CD14-positive monocyte (primary cell): ENCODE data around the gene MRGPRF. TPM values are rescaled to one million over a fixed set of nuclear protein-coding genes. Genes with fewer than 3 reads are reported as not detected.
A peak's percentile ranks its signal among the peaks of the same experiment; 100 is the strongest.

Experiments
- DNase-seq, 3 donors: peaks; one replicate each; pipeline ENCODE4 v3.0.0-alpha.2; 2011 to 2022
- H2AFZ ChIP-seq: 2 replicates; pipeline ENCODE4 v1.6.0; 2012; ENCODE audit warnings: mild to moderate bottlenecking, low read depth, low read length, inconsistent platforms; ENCODE audit not compliant: insufficient read depth, poor library complexity, severe bottlenecking
- H3K27ac ChIP-seq, 2 donors: 1 replicate in 1 of 2; 2 replicates in 1 of 2; pipeline ENCODE4 v1.5.1; 2012 to 2013; ENCODE audit warnings: low read length in 2 of 2, control low read depth in 1 of 2, inconsistent platforms in 1 of 2, low read depth in 1 of 2, mild to moderate bottlenecking in 1 of 2
- H3K27me3 ChIP-seq, 2 donors: one replicate each; pipeline versions ENCODE4 v1.6.0 to v1.6.1; 2011 to 2013; ENCODE audit warnings: low read length in 2 of 2; ENCODE audit not compliant: control insufficient read depth in 2 of 2, insufficient read depth in 2 of 2
- H3K36me3 ChIP-seq, 2 donors: replicated peaks in 1 of 2; 1 replicate in 1 of 2; 2 replicates in 1 of 2; pipeline versions ENCODE4 v1.5.1 to v1.6.1; 2012 to 2013; ENCODE audit warnings: low read length in 2 of 2, control low read depth in 1 of 2, inconsistent platforms in 1 of 2, mild to moderate bottlenecking in 1 of 2; ENCODE audit not compliant: insufficient read depth in 2 of 2, control insufficient read depth in 1 of 2
- H3K4me1 ChIP-seq, 2 donors: 1 replicate in 1 of 2; 2 replicates in 1 of 2; pipeline versions ENCODE4 v1.5.1 to v1.6.1; 2012 to 2013; ENCODE audit warnings: low read length in 2 of 2, control low read depth in 1 of 2, inconsistent platforms in 1 of 2, mild to moderate bottlenecking in 1 of 2, moderate library complexity in 1 of 2; ENCODE audit not compliant: insufficient read depth in 2 of 2, control insufficient read depth in 1 of 2
- H3K4me2 ChIP-seq: replicated peaks from 2 replicates; pipeline ENCODE3; 2012; ENCODE audit warnings: low read length, moderate library complexity, mild to moderate bottlenecking; ENCODE audit not compliant: poor library complexity, severe bottlenecking; ENCODE audit errors: extremely low read depth
- H3K4me3 ChIP-seq, 3 experiments: fragments of 200-600 bp in 1 of 3; sonication (generic) in 1 of 3; replicated peaks in 1 of 3; 1 replicate in 2 of 3; 2 replicates in 1 of 3; pipeline ENCODE4 v1.5.1; 2011 to 2013; ENCODE audit warnings: low read length in 3 of 3, mild to moderate bottlenecking in 3 of 3, control low read depth in 2 of 3, low read depth in 2 of 3, inconsistent platforms in 1 of 3, moderate library complexity in 1 of 3
- H3K79me2 ChIP-seq: 2 replicates; pipeline ENCODE4 v1.6.0; 2012; ENCODE audit warnings: mild to moderate bottlenecking, control low read depth, inconsistent platforms, low read length, moderate library complexity; ENCODE audit not compliant: insufficient read depth
- H3K9ac ChIP-seq: 2 replicates; pipeline ENCODE4 v1.6.0; 2017; ENCODE audit warnings: low read length, mild to moderate bottlenecking; ENCODE audit not compliant: insufficient read depth, poor library complexity, severe bottlenecking
- H3K9me3 ChIP-seq, 2 donors: replicated peaks in 1 of 2; 1 replicate in 1 of 2; 2 replicates in 1 of 2; pipeline versions ENCODE4 v1.5.1 to v1.6.1; 2012 to 2013; ENCODE audit warnings: low read length in 2 of 2, control low read depth in 1 of 2; ENCODE audit not compliant: control insufficient read depth in 1 of 2, insufficient read depth in 1 of 2
- H4K20me1 ChIP-seq: 2 replicates; pipeline ENCODE4 v1.6.0; 2012; ENCODE audit warnings: mild to moderate bottlenecking, low read length, control low read depth, moderate library complexity; ENCODE audit not compliant: insufficient read depth
- H3K27ac Mint-ChIP-seq, 7 donors: one replicate each; pipeline ENCODE4 v1.8.0; 2020; ENCODE audit warnings: mild to moderate bottlenecking in 7 of 7, mixed read lengths in 7 of 7, moderate library complexity in 6 of 7, inconsistent platforms in 2 of 7
- H3K27me3 Mint-ChIP-seq, 3 donors: one replicate each; pipeline ENCODE4 v1.8.0; 2021 to 2022; ENCODE audit warnings: low read depth in 3 of 3, mild to moderate bottlenecking in 3 of 3, mixed read lengths in 3 of 3, moderate library complexity in 3 of 3, inconsistent platforms in 1 of 3
- H3K36me3 Mint-ChIP-seq, 2 donors: one replicate each; pipeline ENCODE4 v1.8.0; 2020; ENCODE audit warnings: mixed read lengths in 2 of 2, inconsistent platforms in 1 of 2, mild to moderate bottlenecking in 1 of 2
- H3K4me1 Mint-ChIP-seq: one replicate; pipeline ENCODE4 v1.8.0; 2020; ENCODE audit warnings: mild to moderate bottlenecking, mixed read lengths
- H3K4me3 Mint-ChIP-seq, 2 donors: one replicate each; pipeline ENCODE4 v1.8.0; 2020; ENCODE audit warnings: mild to moderate bottlenecking in 2 of 2, mixed read lengths in 2 of 2, moderate library complexity in 1 of 2
- H3K9me3 Mint-ChIP-seq, 7 donors: one replicate each; pipeline ENCODE4 v1.8.0; 2020 to 2022; ENCODE audit warnings: mixed read lengths in 7 of 7, mild to moderate bottlenecking in 6 of 7, moderate library complexity in 6 of 7, inconsistent platforms in 2 of 7
- WGBS: methylation state at CpG from one replicate; pipeline ENCODE4 v1.1.5; 2013; ENCODE audit warnings: missing lambda C conversion rate; ENCODE audit not compliant: insufficient coverage; 5-methylcytosine and 5-hydroxymethylcytosine counted together
- intact Hi-C, 2 donors: fragments of 100-400 bp; cut with micrococcal nuclease; formaldehyde crosslinking; loops; one replicate each; pipeline versions ENCODE4 v1.15.0 to v1.15.1; 2023
- polyA plus RNA-seq, 3 donors: library from polyadenylated mRNA; depleted of rRNA in 1 of 3; unstranded in 2 of 3; stranded (reverse) in 1 of 3; fragments of 300-500 nt in 2 of 3; fragments of >200 nt in 1 of 3; fragmentation: Illumina TruSeq in 2 of 3; gene quantifications; 1 replicate in 2 of 3; 2 replicates in 1 of 3; pipeline ENCODE4 v1.2.3, GENCODE V29; 2012 to 2021
- TF ChIP-seq, protein P1 (sequence below): fragments of 200-600 bp; IDR thresholded peaks from one replicate; pipeline ENCODE4 v1.8.0; 2022; ENCODE audit warnings: antibody characterized with exemption, mild to moderate bottlenecking

Gene MRGPRF
- polyA plus RNA-seq, 3 donors, result 0.22 to 0.23 TPM; not detected in 1

DNA sequence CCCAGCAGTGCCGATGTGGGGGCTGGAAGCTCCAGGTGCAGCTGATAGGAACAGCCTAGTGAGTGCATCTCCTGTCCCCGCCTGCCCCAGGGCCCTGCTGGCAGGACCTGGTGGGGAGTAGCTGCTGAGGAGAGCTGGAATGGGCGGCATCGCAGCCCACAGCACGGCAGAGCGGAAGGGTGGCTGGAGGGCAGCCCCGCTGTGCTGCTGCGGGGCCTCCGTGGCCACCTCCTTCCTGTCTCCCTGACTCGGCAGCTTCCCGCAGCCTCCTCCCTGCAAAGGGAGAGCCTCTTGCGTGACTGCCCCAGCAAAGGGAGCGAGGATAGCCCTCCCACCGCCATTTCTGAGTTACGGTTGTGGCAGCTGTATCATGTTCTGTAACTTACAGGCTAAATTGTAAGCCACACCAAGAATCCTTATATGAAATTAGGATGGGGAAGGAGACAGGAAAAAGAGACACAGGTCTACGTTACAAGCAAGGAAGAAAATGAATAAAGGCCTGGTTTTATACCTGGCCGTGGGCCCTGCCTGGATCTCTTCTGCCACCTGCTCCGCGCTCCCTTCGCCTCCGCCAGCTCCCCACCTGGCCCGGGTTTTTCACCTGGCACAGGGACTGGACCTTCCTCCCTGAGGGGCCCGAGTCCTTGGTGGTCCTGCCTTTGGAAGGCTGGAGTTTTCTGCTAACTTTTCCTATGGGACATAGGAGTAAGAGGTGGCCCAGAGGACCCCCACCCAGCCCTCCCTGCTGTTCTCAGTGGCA, 45.6 kb upstream of the MRGPRF start:
- H2AFZ ChIP-seq, result no peak overlapping the region
- intact Hi-C loops, result no loop called here
- peaks cover 73 to 87% of the 10 kb centered on the region in 2 donors for H3K36me3 Mint-ChIP-seq
- 58% methylated on average over 18 of the region's 23 CpGs for WGBS
- peaks cover 20% of the 10 kb centered on the region for H3K4me1 Mint-ChIP-seq
- no peak overlapping the region for H3K9ac ChIP-seq
- no peak overlapping the region for H3K4me3 Mint-ChIP-seq
- peaks cover 99% of the 10 kb centered on the region for H4K20me1 ChIP-seq
- no peak overlapping the region for H3K4me3 ChIP-seq
- peak overlapping the region in 1 of 2 donors; percentile 53 for H3K27ac ChIP-seq
- H3K79me2 ChIP-seq, result peaks cover 95% of the 10 kb centered on the region
- no peaks in the 10 kb centered on the region for H3K9me3 ChIP-seq
- no peak overlapping the region for H3K4me2 ChIP-seq
- H3K4me1 ChIP-seq, result peaks cover 22 to 26% of the 10 kb centered on the region in 2 donors
- H3K27ac Mint-ChIP-seq, result peak overlapping the region in 3 of 7 donors; percentile 13 to 46 (median 26)
- no peaks in the 10 kb centered on the region for H3K9me3 Mint-ChIP-seq
- no peak for DNase-seq
- H3K36me3 ChIP-seq, result peaks cover 86 to 93% of the 10 kb centered on the region in 2 donors
- no peaks in the 10 kb centered on the region for H3K27me3 ChIP-seq
- TF ChIP-seq, protein P1, sequence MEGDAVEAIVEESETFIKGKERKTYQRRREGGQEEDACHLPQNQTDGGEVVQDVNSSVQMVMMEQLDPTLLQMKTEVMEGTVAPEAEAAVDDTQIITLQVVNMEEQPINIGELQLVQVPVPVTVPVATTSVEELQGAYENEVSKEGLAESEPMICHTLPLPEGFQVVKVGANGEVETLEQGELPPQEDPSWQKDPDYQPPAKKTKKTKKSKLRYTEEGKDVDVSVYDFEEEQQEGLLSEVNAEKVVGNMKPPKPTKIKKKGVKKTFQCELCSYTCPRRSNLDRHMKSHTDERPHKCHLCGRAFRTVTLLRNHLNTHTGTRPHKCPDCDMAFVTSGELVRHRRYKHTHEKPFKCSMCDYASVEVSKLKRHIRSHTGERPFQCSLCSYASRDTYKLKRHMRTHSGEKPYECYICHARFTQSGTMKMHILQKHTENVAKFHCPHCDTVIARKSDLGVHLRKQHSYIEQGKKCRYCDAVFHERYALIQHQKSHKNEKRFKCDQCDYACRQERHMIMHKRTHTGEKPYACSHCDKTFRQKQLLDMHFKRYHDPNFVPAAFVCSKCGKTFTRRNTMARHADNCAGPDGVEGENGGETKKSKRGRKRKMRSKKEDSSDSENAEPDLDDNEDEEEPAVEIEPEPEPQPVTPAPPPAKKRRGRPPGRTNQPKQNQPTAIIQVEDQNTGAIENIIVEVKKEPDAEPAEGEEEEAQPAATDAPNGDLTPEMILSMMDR, result no peak
- H3K27me3 Mint-ChIP-seq, result peaks cover 0 to 2% (median 2%) of the 10 kb centered on the region in 3 donors

DNA sequence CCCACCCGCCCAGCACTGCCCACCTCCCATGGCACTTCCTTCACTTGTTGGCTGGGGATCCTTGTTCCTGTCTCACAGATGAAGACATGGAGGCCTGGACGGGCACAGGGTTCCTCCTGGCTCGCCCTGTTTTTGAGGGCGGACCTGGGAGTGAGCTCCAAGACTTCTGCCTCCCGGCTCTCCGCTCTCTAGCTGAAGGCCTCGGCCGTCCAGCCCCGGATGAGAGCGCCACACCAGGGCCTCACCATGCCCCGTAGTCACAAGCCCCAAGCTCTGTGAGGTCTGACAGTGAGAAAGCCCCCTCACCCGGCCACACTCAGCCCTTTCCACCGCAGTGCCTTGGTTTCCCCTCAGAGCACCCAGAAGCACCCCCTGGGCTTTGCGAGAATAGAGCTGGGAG, 44.8 kb upstream of the MRGPRF start:
- Histone ChIP-seq H3K79me2 (peaks cover 96% of the 10 kb centered on the region), H3K9me3 (no peaks in the 10 kb centered on the region), H3K9ac (no peak overlapping the region), H3K4me3 (no peak overlapping the region), H3K36me3 (peaks cover 81 to 91% of the 10 kb centered on the region in 2 donors), H3K4me1 (peaks cover 22 to 31% of the 10 kb centered on the region in 2 donors), H2AFZ (no peak overlapping the region), H3K27ac (peak overlapping the region in 1 of 2 donors; percentile 41), H3K27me3 (no peaks in the 10 kb centered on the region), H3K4me2 (no peak overlapping the region), H4K20me1 (peaks cover 99% of the 10 kb centered on the region)
- DNase-seq, result no peak
- Mint-ChIP-seq H3K27me3 (peaks cover 0 to 2% (median 2%) of the 10 kb centered on the region in 3 donors), H3K27ac (peak overlapping the region in 3 of 7 donors; percentile 25 to 66 (median 46)), H3K9me3 (peaks cover 0 to 2% (median 0%) of the 10 kb centered on the region in 7 donors), H3K4me3 (no peak overlapping the region), H3K36me3 (peaks cover 69 to 87% of the 10 kb centered on the region in 2 donors), H3K4me1 (peaks cover 24% of the 10 kb centered on the region)
- TF ChIP-seq, protein P1, result no peak
- 95% methylated on average over 11 of the region's 14 CpGs for WGBS
- intact Hi-C loops, result no loop called here
